ENCODE results near the gene LHPP.
A peak's percentile ranks its signal among the peaks of the same experiment; 100 is the strongest.

Gene LHPP

GRCh38 chr10:124639646-124640045 lies 178.0 kb downstream of the LHPP start:
- no peak for DNase-seq (ENCODE audit: low read depth)
- H3K4me3 ChIP-seq (ENCODE audit: low read depth, low read length), result no peak overlapping the region
- TF ChIP-seq MAX (IDR thresholded peaks at IDR 0.05; ENCODE audit: low read depth, low read length), result no peak

- no peak for DNase-seq (ENCODE audit: low read depth)
- TF ChIP-seq MYC (IDR thresholded peaks at IDR 0.05; ENCODE audit: low read depth, low read length), result no peak
- no peak for TF ChIP-seq MAX (IDR thresholded peaks at IDR 0.05; ENCODE audit: low read depth, low read length)
- TF ChIP-seq CTCF (IDR thresholded peaks at IDR 0.05; ENCODE audit: low read depth, low read length), result no peak
- TF ChIP-seq POLR2A (IDR thresholded peaks at IDR 0.05; ENCODE audit: extremely low read depth, insufficient read length), result no peak
- no peak overlapping the region for H3K4me3 ChIP-seq (ENCODE audit: low read depth, low read length)
Measured at GRCh38 chr10:124640056-124640455, 178.4 kb downstream of the LHPP start.

GRCh38 chr10:124640538-124641231 lies 179.1 kb downstream of the LHPP start:
- TF ChIP-seq CTCF (IDR thresholded peaks at IDR 0.05; ENCODE audit: low read depth, low read length) (no peak), MAX (IDR thresholded peaks at IDR 0.05; ENCODE audit: low read depth, low read length) (peak; percentile 55), MYC (IDR thresholded peaks at IDR 0.05; ENCODE audit: low read depth, low read length) (peak; percentile 43)
- peak; percentile 97 for DNase-seq (ENCODE audit: low read depth)
- peak overlapping the region; percentile 38 for H3K4me3 ChIP-seq (ENCODE audit: low read depth, low read length)

GRCh38 chr10:124641282-124642087 lies 179.9 kb downstream of the LHPP start:
- DNase-seq (ENCODE audit: low read depth), result peak; percentile 98
- no peak for TF ChIP-seq CTCF (IDR thresholded peaks at IDR 0.05; ENCODE audit: low read depth, low read length)
- peak; percentile 58 for TF ChIP-seq MYC (IDR thresholded peaks at IDR 0.05; ENCODE audit: low read depth, low read length)
- TF ChIP-seq POLR2A (IDR thresholded peaks at IDR 0.05; ENCODE audit: extremely low read depth, insufficient read length), result no peak
- TF ChIP-seq MAX (IDR thresholded peaks at IDR 0.05; ENCODE audit: low read depth, low read length), result peak; percentile 95
- peak overlapping the region; percentile 38 for H3K4me3 ChIP-seq (ENCODE audit: low read depth, low read length)

GRCh38 chr10:124642088-124642710 lies 180.6 kb downstream of the LHPP start:
- TF ChIP-seq CTCF (IDR thresholded peaks at IDR 0.05; ENCODE audit: low read depth, low read length) (no peak), MAX (IDR thresholded peaks at IDR 0.05; ENCODE audit: low read depth, low read length) (peak; percentile 54; the same call in 1 of the 2 replicates), POLR2A (IDR thresholded peaks at IDR 0.05; ENCODE audit: extremely low read depth, insufficient read length) (no peak), MYC (IDR thresholded peaks at IDR 0.05; ENCODE audit: low read depth, low read length) (0 out of 2 replicates have a peak, but pooled peaks have one; percentile 38)
- H3K4me3 ChIP-seq (ENCODE audit: low read depth, low read length), result peak overlapping the region; percentile 38
- DNase-seq (ENCODE audit: low read depth), result peak; percentile 78

All from NB4 (cell line).